Loucy (cell line): ENCODE measurements around the gene GRIN3B.

Experiments
- CTCF ChIP-seq: fragments of 200-600 bp; sonication (generic); conservative IDR thresholded peaks from 2 replicates; pipeline ENCODE4 v1.5.1; 2014; ENCODE audit warnings: mild to moderate bottlenecking, antibody characterized with exemption, low read length
- EZH2phosphoT487 ChIP-seq: fragments of 200-600 bp; IDR thresholded peaks from 2 replicates; pipeline ENCODE4 v1.6.1; 2018; ENCODE audit warnings: antibody characterized with exemption, mild to moderate bottlenecking, moderate library complexity, borderline replicate concordance

- TF ChIP-seq CTCF = no peak
- no peak for TF ChIP-seq EZH2phosphoT487
Observed at GRCh38 chr19:1017115-1017905, 17.1 kb downstream of the GRIN3B start.
